ENCODE data around the gene LGR4.

Gene LGR4

GRCh38 chr11:27485930-27486773 lies 13.6 kb upstream of the LGR4 start:
- peak; percentile 68 for DNase-seq (ENCODE audit: low read depth)

GRCh38 chr11:27482793-27483192 lies 10.2 kb upstream of the LGR4 start:
- DNase-seq (ENCODE audit: low read depth): no peak

- no peak for DNase-seq (ENCODE audit: low read depth)
Measured at GRCh38 chr11:27481992-27482391, 9.4 kb upstream of the LGR4 start.

GRCh38 chr11:27477831-27478230 lies 5.2 kb upstream of the LGR4 start:
- no peak for DNase-seq (ENCODE audit: low read depth)

GRCh38 chr11:27477243-27477642 lies 4.7 kb upstream of the LGR4 start:
- no peak for DNase-seq (ENCODE audit: low read depth)

GRCh38 chr11:27475622-27476021 lies 3.0 kb upstream of the LGR4 start:
- no peak for DNase-seq (ENCODE audit: low read depth)

GRCh38 chr11:27473017-27473406 lies 422 bp upstream of the LGR4 start:
- no peak for DNase-seq (ENCODE audit: low read depth)

- peak; percentile 28 for DNase-seq (ENCODE audit: low read depth)
Measured at GRCh38 chr11:27471589-27472397, 797 bp downstream of the LGR4 start.

- DNase-seq (ENCODE audit: low read depth): peak; percentile 11
Measured at GRCh38 chr11:27470826-27471588, 1.6 kb downstream of the LGR4 start.

GRCh38 chr11:27470166-27470565 lies 2.4 kb downstream of the LGR4 start:
- DNase-seq (ENCODE audit: low read depth): peak; percentile 52

- DNase-seq (ENCODE audit: low read depth): no peak
Measured at GRCh38 chr11:27468995-27469695, 3.4 kb downstream of the LGR4 start.

GRCh38 chr11:27468209-27468994 lies 4.2 kb downstream of the LGR4 start:
- peak; percentile 83 for DNase-seq (ENCODE audit: low read depth)

GRCh38 chr11:27467181-27467913 lies 5.2 kb downstream of the LGR4 start:
- DNase-seq (ENCODE audit: low read depth): no peak

GRCh38 chr11:27466363-27466762 lies 6.2 kb downstream of the LGR4 start:
- DNase-seq (ENCODE audit: low read depth): no peak

GRCh38 chr11:27465629-27466028 lies 7.0 kb downstream of the LGR4 start:
- no peak for DNase-seq (ENCODE audit: low read depth)

GRCh38 chr11:27464909-27465308 lies 7.7 kb downstream of the LGR4 start:
- no peak for DNase-seq (ENCODE audit: low read depth)

GRCh38 chr11:27464289-27464696 lies 8.3 kb downstream of the LGR4 start:
- DNase-seq (ENCODE audit: low read depth): peak; percentile 64

- peak; percentile 23 for DNase-seq (ENCODE audit: low read depth)
Measured at GRCh38 chr11:27462543-27462942, 10.0 kb downstream of the LGR4 start.

- DNase-seq (ENCODE audit: low read depth): no peak
Measured at GRCh38 chr11:27460158-27460978, 12.2 kb downstream of the LGR4 start.
